Tibial nerve (tissue), 3 donors: ENCODE measurements around the gene SNED1.

ENCODE experiments used
- CTCF ChIP-seq, 5 experiments: fragments of 200-600 bp in 3 of 5; fragments of 450-650 bp in 2 of 5; sonication (generic) in 3 of 5; IDR thresholded peaks; one replicate each; pipeline ENCODE4 v1.5.1; 2016 to 2019; ENCODE audit warnings: antibody characterized with exemption in 5 of 5, mild to moderate bottlenecking in 3 of 5, moderate library complexity in 2 of 5
- POLR2A ChIP-seq, 2 donors: fragments of 450-650 bp; IDR thresholded peaks; one replicate each; pipeline ENCODE4 v1.6.1; 2017; ENCODE audit warnings: antibody characterized with exemption in 2 of 2, mild to moderate bottlenecking in 2 of 2, moderate library complexity in 2 of 2

DNA sequence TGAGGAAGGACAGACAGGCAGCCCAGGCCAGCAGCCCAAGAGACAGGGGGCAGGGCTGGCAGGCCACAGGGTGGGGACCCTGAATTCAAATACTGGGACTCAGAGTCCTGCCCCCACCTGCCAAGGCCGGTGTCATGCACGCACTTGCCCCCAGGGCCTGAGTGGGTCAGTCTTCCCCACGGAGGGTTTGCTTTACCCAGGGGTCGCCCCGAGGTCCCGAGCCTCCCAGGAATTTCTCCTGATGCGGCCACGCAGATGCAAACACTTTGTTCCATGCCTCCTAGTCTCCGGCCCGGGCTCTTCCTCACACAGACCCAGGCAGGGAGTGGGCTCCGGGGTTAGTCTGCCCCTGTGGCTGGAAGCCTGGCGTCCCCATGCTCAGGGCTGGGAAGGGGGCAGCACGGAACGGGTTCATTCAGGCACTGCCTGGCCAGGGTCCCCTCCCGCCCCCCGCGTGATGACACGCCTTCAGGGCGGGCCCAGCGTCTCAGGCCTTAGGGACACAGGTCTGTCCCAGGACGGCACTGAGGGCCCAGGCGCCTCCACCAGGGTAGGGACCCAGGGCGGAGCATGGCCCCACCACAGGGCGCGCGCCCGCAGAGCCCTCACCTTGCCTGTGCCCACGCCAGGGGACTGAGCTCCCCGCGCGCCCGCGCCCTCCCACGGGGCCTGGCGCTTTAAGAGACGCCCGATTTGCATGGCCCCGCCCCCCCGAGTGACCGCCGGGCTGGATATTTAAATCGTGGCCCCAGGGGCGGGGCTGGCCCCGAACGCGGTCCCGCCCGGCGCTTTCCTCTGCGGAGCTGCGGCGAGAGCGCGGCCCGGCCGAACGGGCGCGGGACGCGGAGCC is at the start of gene SNED1:
- TF ChIP-seq CTCF (IDR thresholded peaks at IDR 0.05) (peak in 1 of 5 experiments; percentile 4), POLR2A (IDR thresholded peaks at IDR 0.05) (peak in 1 of 2 donors; percentile 82)
